Measurements from ENCODE around the gene FAM50B. TPM values are rescaled to one million over a fixed set of nuclear protein-coding genes. Genes with fewer than 3 reads are reported as not detected.

The FAM50B gene
- total RNA-seq, 2 experiments from 2014 or later: not detected

GRCh38 chr6:3835055-3835731, 14.0 kb upstream of the FAM50B start:
- H2AFZ ChIP-seq (ENCODE audit: low read length): no peak overlapping the region
- BruUV-seq (replicated peaks): no TSS peak
- POLR2A ChIA-PET: no interaction called here

GRCh38 chr6:3835785-3836184, 13.4 kb upstream of the FAM50B start:
- H3K4me3 ChIP-seq (ENCODE audit: low read depth, low read length, poor library complexity, severe bottlenecking): no peak overlapping the region
- no peaks in the 10 kb centered on the region for H4K20me1 ChIP-seq (ENCODE audit: insufficient read depth, low read length)
- ChIA-PET CTCF (ENCODE audit: unreplicated experiment) (no interaction called here), POLR2A (no interaction called here)
- H2AFZ ChIP-seq (ENCODE audit: low read length): no peak overlapping the region
- no peak overlapping the region for H3K4me2 ChIP-seq (ENCODE audit: low read length)
- intact Hi-C loops (cut with micrococcal nuclease; ENCODE audit: unreplicated experiment): no loop called here
- DNase-seq (ENCODE audit: low spot score): no peak
- H3K9me2 ChIP-seq (ENCODE audit: insufficient read depth, low read length): no peaks in the 10 kb centered on the region
- no peak for TF ChIP-seq EZH2phosphoT487 (IDR thresholded peaks at IDR 0.05; ENCODE audit: borderline replicate concordance, low read depth, low read length)
- no peak for TF ChIP-seq CTCF (conservative IDR thresholded peaks at IDR 0.05; ENCODE audit: low read length)
- H3K9me3 ChIP-seq (ENCODE audit: low read length): no peaks in the 10 kb centered on the region
- no peaks in the 10 kb centered on the region for H3K4me1 ChIP-seq (ENCODE audit: insufficient read depth, low read length, poor library complexity, severe bottlenecking)
- H3K36me3 ChIP-seq (ENCODE audit: insufficient read depth, low read length): no peaks in the 10 kb centered on the region
- H3K27ac ChIP-seq (ENCODE audit: low read depth, low read length, poor library complexity, severe bottlenecking): no peak overlapping the region
- no peaks in the 10 kb centered on the region for H3K79me2 ChIP-seq (ENCODE audit: insufficient read depth, low read depth, low read length)
- no TSS peak for BruUV-seq (replicated peaks)

More at GRCh38 chr6:3835055-3835731, 14.0 kb upstream of the FAM50B start:
- DNase-seq (ENCODE audit: low spot score): no peak
- no peaks in the 10 kb centered on the region for H4K20me1 ChIP-seq (ENCODE audit: insufficient read depth, low read length)
- no peaks in the 10 kb centered on the region for H3K36me3 ChIP-seq (ENCODE audit: insufficient read depth, low read length)
- no peak overlapping the region for H3K4me2 ChIP-seq (ENCODE audit: low read length)
- CTCF ChIA-PET (ENCODE audit: unreplicated experiment): no interaction called here
- H3K9me3 ChIP-seq (ENCODE audit: low read length): no peaks in the 10 kb centered on the region
- no peak overlapping the region for H3K27ac ChIP-seq (ENCODE audit: low read depth, low read length, poor library complexity, severe bottlenecking)
- no peaks in the 10 kb centered on the region for H3K4me1 ChIP-seq (ENCODE audit: insufficient read depth, low read length, poor library complexity, severe bottlenecking)
- no peaks in the 10 kb centered on the region for H3K9me2 ChIP-seq (ENCODE audit: insufficient read depth, low read length)
- no peak overlapping the region for H3K4me3 ChIP-seq (ENCODE audit: low read depth, low read length, poor library complexity, severe bottlenecking)
- H3K79me2 ChIP-seq (ENCODE audit: insufficient read depth, low read depth, low read length): no peaks in the 10 kb centered on the region
- intact Hi-C loops (cut with micrococcal nuclease; ENCODE audit: unreplicated experiment): no loop called here
- no peak for TF ChIP-seq EZH2phosphoT487 (IDR thresholded peaks at IDR 0.05; ENCODE audit: borderline replicate concordance, low read depth, low read length)
- TF ChIP-seq CTCF (conservative IDR thresholded peaks at IDR 0.05; ENCODE audit: low read length): no peak

- H3K4me1 ChIP-seq (ENCODE audit: insufficient read depth, low read length, poor library complexity, severe bottlenecking): no peaks in the 10 kb centered on the region
- TF ChIP-seq CTCF (conservative IDR thresholded peaks at IDR 0.05; ENCODE audit: low read length) (no peak), EZH2phosphoT487 (IDR thresholded peaks at IDR 0.05; ENCODE audit: borderline replicate concordance, low read depth, low read length) (no peak)
- H3K4me2 ChIP-seq (ENCODE audit: low read length): no peak overlapping the region
- BruUV-seq (replicated peaks): no TSS peak
- CTCF ChIA-PET (ENCODE audit: unreplicated experiment): no interaction called here
- POLR2A ChIA-PET: no interaction called here
- H3K79me2 ChIP-seq (ENCODE audit: insufficient read depth, low read depth, low read length): no peaks in the 10 kb centered on the region
- no peaks in the 10 kb centered on the region for H4K20me1 ChIP-seq (ENCODE audit: insufficient read depth, low read length)
- intact Hi-C loops (cut with micrococcal nuclease; ENCODE audit: unreplicated experiment): no loop called here
- no peak overlapping the region for H3K4me3 ChIP-seq (ENCODE audit: low read depth, low read length, poor library complexity, severe bottlenecking)
- H3K9me2 ChIP-seq (ENCODE audit: insufficient read depth, low read length): no peaks in the 10 kb centered on the region
- DNase-seq (ENCODE audit: low spot score): no peak
- H3K9me3 ChIP-seq (ENCODE audit: low read length): no peaks in the 10 kb centered on the region
- no peaks in the 10 kb centered on the region for H3K36me3 ChIP-seq (ENCODE audit: insufficient read depth, low read length)
- H2AFZ ChIP-seq (ENCODE audit: low read length): no peak overlapping the region
- H3K27ac ChIP-seq (ENCODE audit: low read depth, low read length, poor library complexity, severe bottlenecking): no peak overlapping the region
Measured at GRCh38 chr6:3836566-3836965, 12.6 kb upstream of the FAM50B start.
